Activated T-helper 1 cell treated with Interleukin-2 at 50 U/mL for 16 hours (primary cell): ENCODE results near the gene NOB1.

Experiments
- DNase-seq: peaks from one replicate; pipeline ENCODE4 v3.0.0-alpha.2; 2020; ENCODE audit warnings: low read depth

The NOB1 gene

GRCh38 chr16:69721441-69721957 lies 33.2 kb downstream of the NOB1 start:
- no peak for DNase-seq

GRCh38 chr16:69720822-69721430 lies 33.8 kb downstream of the NOB1 start:
- DNase-seq = no peak

GRCh38 chr16:69718111-69718764 lies 36.5 kb downstream of the NOB1 start:
- DNase-seq = no peak

GRCh38 chr16:69717066-69717465 lies 37.7 kb downstream of the NOB1 start:
- DNase-seq = no peak

GRCh38 chr16:69712914-69713581 lies 41.7 kb downstream of the NOB1 start:
- DNase-seq = no peak

GRCh38 chr16:69712277-69712676 lies 42.4 kb downstream of the NOB1 start:
- no peak for DNase-seq

GRCh38 chr16:69711115-69711740 lies 43.5 kb downstream of the NOB1 start:
- DNase-seq = no peak

- DNase-seq = no peak
These were observed 45.2 kb downstream of the NOB1 start for GRCh38 chr16:69709456-69710084.

GRCh38 chr16:69707920-69708683 lies 46.6 kb downstream of the NOB1 start:
- no peak for DNase-seq

GRCh38 chr16:69706975-69707340 lies 47.8 kb downstream of the NOB1 start:
- no peak for DNase-seq

- no peak for DNase-seq
These were observed 48.3 kb downstream of the NOB1 start for GRCh38 chr16:69706256-69706974.

- DNase-seq = no peak
These were observed 51.1 kb downstream of the NOB1 start for GRCh38 chr16:69703638-69704037.

- no peak for DNase-seq
These were observed 52.9 kb downstream of the NOB1 start for GRCh38 chr16:69701866-69702265.

- DNase-seq = no peak
These were observed 53.3 kb downstream of the NOB1 start for GRCh38 chr16:69701452-69701851.

GRCh38 chr16:69699915-69700314 lies 54.8 kb downstream of the NOB1 start:
- DNase-seq = no peak

- no peak for DNase-seq
These were observed 56.3 kb downstream of the NOB1 start for GRCh38 chr16:69698404-69698803.

GRCh38 chr16:69693916-69694315 lies 60.8 kb downstream of the NOB1 start:
- no peak for DNase-seq

GRCh38 chr16:69691980-69692911 lies 62.5 kb downstream of the NOB1 start:
- DNase-seq = no peak
